ENCODE measurements around the gene PINLYP.
"Not testable (repeated sequence)": the region's sequence is repeated elsewhere in the genome, so short reads cannot be mapped to it uniquely, and the experiment has no call there.

PINLYP gene

GRCh38 chr19:43598445-43599240 lies 23.0 kb downstream of the PINLYP start:
- Mint-ChIP-seq H3K27me3 (no peaks in the 10 kb centered on the region), H3K4me1 (ENCODE audit: low read depth) (peaks cover 29% of the 10 kb centered on the region), H3K4me3 (peak overlapping the region; percentile 95), H3K36me3 (peaks cover 2% of the 10 kb centered on the region), H3K27ac (no peak overlapping the region), H3K9me3 (ENCODE audit: low read depth) (no peaks in the 10 kb centered on the region)

GRCh38 chr19:43599635-43600295 lies 24.2 kb downstream of the PINLYP start:
- Mint-ChIP-seq H3K9me3 (ENCODE audit: low read depth) (no peaks in the 10 kb centered on the region), H3K27ac (peak overlapping the region; percentile 34), H3K4me1 (ENCODE audit: low read depth) (peaks cover 25% of the 10 kb centered on the region), H3K27me3 (no peaks in the 10 kb centered on the region), H3K4me3 (no peak overlapping the region), H3K36me3 (peaks cover 2% of the 10 kb centered on the region)

- not testable (repeated sequence) for H3K9me3 Mint-ChIP-seq (ENCODE audit: low read depth); H3K4me3 Mint-ChIP-seq; H3K27ac Mint-ChIP-seq; H3K27me3 Mint-ChIP-seq; H3K36me3 Mint-ChIP-seq
- H3K4me1 Mint-ChIP-seq (ENCODE audit: low read depth): peaks cover 25% of the 10 kb centered on the region
These were observed 24.7 kb downstream of the PINLYP start for GRCh38 chr19:43600326-43600725.

GRCh38 chr19:43605875-43606568 lies 30.4 kb downstream of the PINLYP start:
- Mint-ChIP-seq H3K27ac (no peak overlapping the region), H3K9me3 (ENCODE audit: low read depth) (no peaks in the 10 kb centered on the region), H3K4me1 (ENCODE audit: low read depth) (peaks cover 6% of the 10 kb centered on the region), H3K4me3 (no peak overlapping the region), H3K36me3 (peaks cover 2% of the 10 kb centered on the region), H3K27me3 (no peaks in the 10 kb centered on the region)

- Mint-ChIP-seq H3K4me3 (no peak overlapping the region), H3K36me3 (no peaks in the 10 kb centered on the region), H3K27ac (peak overlapping the region; percentile 54), H3K4me1 (ENCODE audit: low read depth) (peaks cover 6% of the 10 kb centered on the region), H3K27me3 (no peaks in the 10 kb centered on the region), H3K9me3 (ENCODE audit: low read depth) (no peaks in the 10 kb centered on the region)
These were observed 31.1 kb downstream of the PINLYP start for GRCh38 chr19:43606569-43607229.

- Mint-ChIP-seq H3K9me3 (ENCODE audit: low read depth) (no peaks in the 10 kb centered on the region), H3K4me3 (no peak overlapping the region), H3K27ac (peak overlapping the region; percentile 54), H3K27me3 (no peaks in the 10 kb centered on the region), H3K36me3 (peaks cover 4% of the 10 kb centered on the region), H3K4me1 (ENCODE audit: low read depth) (peaks cover 9% of the 10 kb centered on the region)
These were observed 31.9 kb downstream of the PINLYP start for GRCh38 chr19:43607238-43608205.

- Mint-ChIP-seq H3K4me1 (ENCODE audit: low read depth) (peaks cover 16% of the 10 kb centered on the region), H3K27me3 (no peaks in the 10 kb centered on the region), H3K4me3 (no peak overlapping the region), H3K36me3 (peaks cover 4% of the 10 kb centered on the region), H3K9me3 (ENCODE audit: low read depth) (no peaks in the 10 kb centered on the region), H3K27ac (no peak overlapping the region)
These were observed 34.3 kb downstream of the PINLYP start for GRCh38 chr19:43609872-43610271.

- H3K36me3 Mint-ChIP-seq: peaks cover 4% of the 10 kb centered on the region
- H3K27me3 Mint-ChIP-seq: no peaks in the 10 kb centered on the region
- H3K27ac Mint-ChIP-seq: no peak overlapping the region
- H3K9me3 Mint-ChIP-seq (ENCODE audit: low read depth): no peaks in the 10 kb centered on the region
- peaks cover 19% of the 10 kb centered on the region for H3K4me1 Mint-ChIP-seq (ENCODE audit: low read depth)
- no peak overlapping the region for H3K4me3 Mint-ChIP-seq
These were observed 34.9 kb downstream of the PINLYP start for GRCh38 chr19:43610493-43610892.

GRCh38 chr19:43611788-43612187 lies 36.2 kb downstream of the PINLYP start, which contains the start of gene SRRM5:
SRRM5 (plus strand) TSS chr19:43612088; CDS start chr19:43612122, 34 bp downstream.
- Mint-ChIP-seq H3K9me3 (ENCODE audit: low read depth) (no peaks in the 10 kb centered on the region), H3K27me3 (no peaks in the 10 kb centered on the region), H3K36me3 (peaks cover 4% of the 10 kb centered on the region), H3K4me1 (ENCODE audit: low read depth) (peaks cover 28% of the 10 kb centered on the region), H3K27ac (peak within 1 kb of the TSS; percentile 28), H3K4me3 (no peak within 1 kb of the TSS)

GRCh38 chr19:43612374-43612773 lies 36.8 kb downstream of the PINLYP start:
- Mint-ChIP-seq H3K27ac (peak overlapping the region; percentile 18), H3K9me3 (ENCODE audit: low read depth) (no peaks in the 10 kb centered on the region), H3K36me3 (peaks cover 4% of the 10 kb centered on the region), H3K4me3 (no peak overlapping the region), H3K4me1 (ENCODE audit: low read depth) (peaks cover 30% of the 10 kb centered on the region), H3K27me3 (no peaks in the 10 kb centered on the region)

GRCh38 chr19:43616306-43616705 lies 40.7 kb downstream of the PINLYP start:
- Mint-ChIP-seq H3K27ac (no peak overlapping the region), H3K4me1 (ENCODE audit: low read depth) (peaks cover 40% of the 10 kb centered on the region), H3K36me3 (peaks cover 4% of the 10 kb centered on the region), H3K4me3 (no peak overlapping the region), H3K27me3 (no peaks in the 10 kb centered on the region), H3K9me3 (ENCODE audit: low read depth) (no peaks in the 10 kb centered on the region)

- Mint-ChIP-seq H3K4me1 (ENCODE audit: low read depth) (peaks cover 40% of the 10 kb centered on the region), H3K27me3 (no peaks in the 10 kb centered on the region), H3K4me3 (no peak overlapping the region), H3K36me3 (peaks cover 2% of the 10 kb centered on the region), H3K9me3 (ENCODE audit: low read depth) (no peaks in the 10 kb centered on the region), H3K27ac (no peak overlapping the region)
These were observed 41.4 kb downstream of the PINLYP start for GRCh38 chr19:43616954-43617353.

GRCh38 chr19:43618921-43619261 lies 43.3 kb downstream of the PINLYP start:
- no peaks in the 10 kb centered on the region for H3K36me3 Mint-ChIP-seq
- H3K27ac Mint-ChIP-seq: peak overlapping the region; percentile 94

More at GRCh38 chr19:43618921-43619261, 43.3 kb downstream of the PINLYP start:
- H3K27me3 Mint-ChIP-seq: no peaks in the 10 kb centered on the region
- H3K9me3 Mint-ChIP-seq (ENCODE audit: low read depth): no peaks in the 10 kb centered on the region
- peak overlapping the region; percentile 96 for H3K4me3 Mint-ChIP-seq
- H3K4me1 Mint-ChIP-seq (ENCODE audit: low read depth): peaks cover 33% of the 10 kb centered on the region
